T follicular helper cell (primary cell): ENCODE measurements around the gene NOG.

Experiments used
- DNase-seq: peaks from one replicate; pipeline ENCODE4 v3.0.0-alpha.2; 2020; ENCODE audit warnings: low read depth
- total RNA-seq, 2 experiments: gene quantifications; one replicate each; lab custom pipeline; 2026; lab: John Stamatoyannopoulos, UW

The NOG gene
- total RNA-seq: 0.17 to 11.2 reads per million in 2 experiments

GRCh38 chr17:56593646-56594319 lies at the start of gene NOG:
NOG (plus strand) TSS chr17:56593699; CDS start chr17:56594224, 525 bp downstream.
- peak; percentile 9 for DNase-seq

- no peak for DNase-seq
Observed at GRCh38 chr17:56545106-56545505, 48.4 kb upstream of the NOG start.

GRCh38 chr17:56545930-56546329 lies 47.6 kb upstream of the NOG start:
- DNase-seq: no peak

- no peak for DNase-seq
Observed at GRCh38 chr17:56548661-56549060, 44.8 kb upstream of the NOG start.

- DNase-seq: no peak
Observed at GRCh38 chr17:56549501-56549900, 44.0 kb upstream of the NOG start.

GRCh38 chr17:56557682-56558081 lies 35.8 kb upstream of the NOG start:
- no peak for DNase-seq

GRCh38 chr17:56558088-56558487 lies 35.4 kb upstream of the NOG start:
- DNase-seq: no peak

GRCh38 chr17:56570199-56570598 lies 23.3 kb upstream of the NOG start:
- no peak for DNase-seq

- no peak for DNase-seq
Observed at GRCh38 chr17:56571456-56571855, 22.0 kb upstream of the NOG start.

- no peak for DNase-seq
Observed at GRCh38 chr17:56577190-56577842, 16.2 kb upstream of the NOG start.

- no peak for DNase-seq
Observed at GRCh38 chr17:56577843-56578204, 15.7 kb upstream of the NOG start.

GRCh38 chr17:56581635-56582627 lies 11.6 kb upstream of the NOG start:
- DNase-seq: no peak

GRCh38 chr17:56583772-56584171 lies 9.7 kb upstream of the NOG start:
- DNase-seq: no peak

GRCh38 chr17:56587298-56587697 lies 6.2 kb upstream of the NOG start:
- DNase-seq: no peak

GRCh38 chr17:56592487-56593085 lies 913 bp upstream of the NOG start:
- peak; percentile 56 for DNase-seq

- DNase-seq: peak; percentile 41
Observed at GRCh38 chr17:56593086-56593645, 333 bp upstream of the NOG start.

GRCh38 chr17:56594320-56595107 lies 1.0 kb downstream of the NOG start:
- DNase-seq: peak; percentile 7

- no peak for DNase-seq
Observed at GRCh38 chr17:56595108-56595418, 1.6 kb downstream of the NOG start.

GRCh38 chr17:56595831-56596690 lies 2.6 kb downstream of the NOG start:
- DNase-seq: no peak
